Measurements from ENCODE around the gene CHCHD3. TPM values are rescaled to one million over a fixed set of nuclear protein-coding genes. Genes with fewer than 3 reads are reported as not detected.

The CHCHD3 gene
- polyA plus RNA-seq, 2 of the 4 experiments (the other 2 are of a cell fraction): 96.7 to 139 TPM

DNA sequence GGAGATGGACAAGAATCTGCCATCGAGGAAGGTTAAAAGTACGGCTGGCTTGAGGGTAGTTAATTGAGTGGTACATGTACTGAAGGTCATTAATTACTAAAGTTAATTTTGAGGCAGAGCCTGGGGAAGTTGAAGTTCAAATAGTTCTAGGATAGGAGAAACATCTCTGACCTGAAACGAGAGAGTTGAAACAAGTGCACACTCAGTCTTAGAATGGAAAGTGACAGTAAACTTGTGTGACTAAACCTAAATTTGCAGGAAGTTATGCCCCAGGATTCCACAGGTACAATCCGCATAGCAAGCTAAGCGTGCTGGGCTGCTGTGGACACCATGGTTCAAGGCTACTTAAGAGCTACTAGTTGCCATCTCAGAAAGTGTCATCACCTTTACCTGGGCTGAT lies 209.9 kb downstream of the CHCHD3 start:
- Histone ChIP-seq H3K4me2 (no peak overlapping the region), H3K4me1 (no peaks in the 10 kb centered on the region), H3K9me3 (no peaks in the 10 kb centered on the region), H3K27ac (no peak overlapping the region), H3K4me3 (no peak overlapping the region)
- ChIA-PET CTCF (no interaction called here), POLR2A (no interaction called here)
- ATAC-seq: no peak
- TF ChIP-seq GATA3 (IDR thresholded peaks at IDR 0.05; ENCODE audit: borderline replicate concordance) (no peak), E2F6 (IDR thresholded peaks at IDR 0.05; ENCODE audit: borderline replicate concordance, low read depth) (no peak), PBX3 (IDR thresholded peaks at IDR 0.05) (no peak), PHF8 (IDR thresholded peaks at IDR 0.05; ENCODE audit: borderline replicate concordance, low read depth) (no peak), CEBPB (IDR thresholded peaks at IDR 0.05) (no peak), POLR2AphosphoS2 (conservative IDR thresholded peaks at IDR 0.05; ENCODE audit: low read length) (no peak), ZNF302 (CRISPR knock-in tag; IDR thresholded peaks at IDR 0.05) (no peak), KDM1A (IDR thresholded peaks at IDR 0.05; ENCODE audit: low read depth) (no peak), USF2 (IDR thresholded peaks at IDR 0.05) (no peak), CHD2 (IDR thresholded peaks at IDR 0.05; ENCODE audit: low read length, partially characterized antibody) (no peak), HDAC2 (IDR thresholded peaks at IDR 0.05) (no peak), CHD4 (IDR thresholded peaks at IDR 0.05; ENCODE audit: borderline replicate concordance) (no peak), ZSCAN20 (CRISPR knock-in tag; IDR thresholded peaks at IDR 0.05) (no peak), MAFK (IDR thresholded peaks at IDR 0.05; ENCODE audit: partially characterized antibody) (no peak)
- TF ChIP-seq, protein P1, sequence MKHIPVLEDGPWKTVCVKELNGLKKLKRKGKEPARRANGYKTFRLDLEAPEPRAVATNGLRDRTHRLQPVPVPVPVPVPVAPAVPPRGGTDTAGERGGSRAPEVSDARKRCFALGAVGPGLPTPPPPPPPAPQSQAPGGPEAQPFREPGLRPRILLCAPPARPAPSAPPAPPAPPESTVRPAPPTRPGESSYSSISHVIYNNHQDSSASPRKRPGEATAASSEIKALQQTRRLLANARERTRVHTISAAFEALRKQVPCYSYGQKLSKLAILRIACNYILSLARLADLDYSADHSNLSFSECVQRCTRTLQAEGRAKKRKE (CRISPR knock-in tag; IDR thresholded peaks at IDR 0.05; ENCODE audit: low read depth): no peak
- TF ChIP-seq, protein P2, sequence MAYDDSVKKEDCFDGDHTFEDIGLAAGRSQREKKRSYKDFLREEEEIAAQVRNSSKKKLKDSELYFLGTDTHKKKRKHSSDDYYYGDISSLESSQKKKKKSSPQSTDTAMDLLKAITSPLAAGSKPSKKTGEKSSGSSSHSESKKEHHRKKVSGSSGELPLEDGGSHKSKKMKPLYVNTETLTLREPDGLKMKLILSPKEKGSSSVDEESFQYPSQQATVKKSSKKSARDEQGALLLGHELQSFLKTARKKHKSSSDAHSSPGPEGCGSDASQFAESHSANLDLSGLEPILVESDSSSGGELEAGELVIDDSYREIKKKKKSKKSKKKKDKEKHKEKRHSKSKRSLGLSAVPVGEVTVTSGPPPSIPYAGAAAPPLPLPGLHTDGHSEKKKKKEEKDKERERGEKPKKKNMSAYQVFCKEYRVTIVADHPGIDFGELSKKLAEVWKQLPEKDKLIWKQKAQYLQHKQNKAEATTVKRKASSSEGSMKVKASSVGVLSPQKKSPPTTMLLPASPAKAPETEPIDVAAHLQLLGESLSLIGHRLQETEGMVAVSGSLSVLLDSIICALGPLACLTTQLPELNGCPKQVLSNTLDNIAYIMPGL (CRISPR knock-in tag; IDR thresholded peaks at IDR 0.05; ENCODE audit: borderline replicate concordance): no peak
- no peak for DNase-seq (ENCODE audit: low read depth in 1 of 2, low spot score in 1 of 2)
- 90% methylated on average over 5 of the region's 5 CpGs for WGBS (ENCODE audit: missing lambda C conversion rate)
- FAIRE-seq: no peak

DNA sequence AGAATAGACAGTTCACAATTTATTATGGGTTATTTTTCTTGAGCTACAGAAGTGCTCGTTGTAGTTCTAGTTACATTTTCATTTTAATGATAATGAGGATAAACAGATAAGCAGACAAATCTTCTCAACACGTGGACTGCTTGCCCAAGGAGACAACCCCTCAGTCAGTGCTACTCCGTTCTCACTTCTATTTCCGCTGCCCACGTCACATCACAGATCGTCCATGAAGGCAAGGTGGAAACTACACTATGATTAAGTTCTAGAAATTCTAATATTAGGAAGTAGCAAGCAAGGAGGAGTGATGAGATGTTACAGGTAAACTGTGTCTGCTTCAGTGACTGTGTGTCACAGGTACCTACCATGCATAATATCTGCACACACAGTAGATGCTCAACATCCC lies 210.5 kb downstream of the CHCHD3 start:
- ChIA-PET POLR2A (no interaction called here), CTCF (no interaction called here)
- DNase-seq (ENCODE audit: low read depth in 1 of 2, low spot score in 1 of 2) (no peak), ATAC-seq (no peak), FAIRE-seq (no peak)
- H3K9me3 ChIP-seq: no peaks in the 10 kb centered on the region
- TF ChIP-seq, protein P3, sequence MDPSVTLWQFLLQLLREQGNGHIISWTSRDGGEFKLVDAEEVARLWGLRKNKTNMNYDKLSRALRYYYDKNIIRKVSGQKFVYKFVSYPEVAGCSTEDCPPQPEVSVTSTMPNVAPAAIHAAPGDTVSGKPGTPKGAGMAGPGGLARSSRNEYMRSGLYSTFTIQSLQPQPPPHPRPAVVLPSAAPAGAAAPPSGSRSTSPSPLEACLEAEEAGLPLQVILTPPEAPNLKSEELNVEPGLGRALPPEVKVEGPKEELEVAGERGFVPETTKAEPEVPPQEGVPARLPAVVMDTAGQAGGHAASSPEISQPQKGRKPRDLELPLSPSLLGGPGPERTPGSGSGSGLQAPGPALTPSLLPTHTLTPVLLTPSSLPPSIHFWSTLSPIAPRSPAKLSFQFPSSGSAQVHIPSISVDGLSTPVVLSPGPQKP (IDR thresholded peaks at IDR 0.05; ENCODE audit: low read depth, low read length): no peak
- TF ChIP-seq BHLHE40 (IDR thresholded peaks at IDR 0.05; ENCODE audit: low read depth, low read length) (no peak), ESRRA (IDR thresholded peaks at IDR 0.05; ENCODE audit: borderline replicate concordance, low read length) (no peak), RARB (CRISPR knock-in tag; IDR thresholded peaks at IDR 0.05) (no peak), CTCF (IDR thresholded peaks at IDR 0.05) (no peak), NFE2L2 (conservative IDR thresholded peaks at IDR 0.05; ENCODE audit: low read length) (no peak), RCOR1 (IDR thresholded peaks at IDR 0.05; ENCODE audit: low read depth, low read length) (no peak), RAD21 (conservative IDR thresholded peaks at IDR 0.05 in 1 of 2, IDR thresholded peaks at IDR 0.05 in 1 of 2) (no peak), HOXB13 (CRISPR knock-in tag; IDR thresholded peaks at IDR 0.05; ENCODE audit: low read depth) (no peak), POLR2A (IDR thresholded peaks at IDR 0.05; ENCODE audit: low read length) (no peak), PBX3 (IDR thresholded peaks at IDR 0.05) (no peak), CEBPB (IDR thresholded peaks at IDR 0.05) (no peak), HEYL (CRISPR knock-in tag; IDR thresholded peaks at IDR 0.05) (no peak), HDAC2 (IDR thresholded peaks at IDR 0.05) (no peak)
- no peak overlapping the region for H3K27ac ChIP-seq
- H3K4me2 ChIP-seq: no peak overlapping the region
- WGBS (ENCODE audit: missing lambda C conversion rate): 88% methylated on average over 6 of the region's 6 CpGs
- H3K4me3 ChIP-seq: no peak overlapping the region
- H3K4me1 ChIP-seq: no peaks in the 10 kb centered on the region
